GM12892 (cell line): Measurements from ENCODE around the gene DUSP19.

ENCODE experiments used
- DNase-seq: peaks from one replicate; pipeline ENCODE4 v3.0.0; 2011; ENCODE audit not compliant: insufficient read length
- FAIRE-seq: peaks from 2 replicates; lab custom pipeline; 2011; peaks lifted over from hg19 to GRCh38; lab: Jason Lieb, UNC
- POLR2A ChIP-seq: IDR thresholded peaks from 2 replicates; pipeline ENCODE4 v1.6.1; 2011; ENCODE audit warnings: low read depth, low read length, control low read depth
- POLR2AphosphoS5 ChIP-seq: IDR thresholded peaks from 2 replicates; pipeline ENCODE4 v1.6.1; 2011; ENCODE audit warnings: low read depth, low read length, control low read depth
- TAF1 ChIP-seq: IDR thresholded peaks from 2 replicates; pipeline ENCODE4 v1.6.1; 2011; ENCODE audit warnings: low read depth, mild to moderate bottlenecking, control low read depth, low read length, borderline replicate concordance

Gene DUSP19

DNA sequence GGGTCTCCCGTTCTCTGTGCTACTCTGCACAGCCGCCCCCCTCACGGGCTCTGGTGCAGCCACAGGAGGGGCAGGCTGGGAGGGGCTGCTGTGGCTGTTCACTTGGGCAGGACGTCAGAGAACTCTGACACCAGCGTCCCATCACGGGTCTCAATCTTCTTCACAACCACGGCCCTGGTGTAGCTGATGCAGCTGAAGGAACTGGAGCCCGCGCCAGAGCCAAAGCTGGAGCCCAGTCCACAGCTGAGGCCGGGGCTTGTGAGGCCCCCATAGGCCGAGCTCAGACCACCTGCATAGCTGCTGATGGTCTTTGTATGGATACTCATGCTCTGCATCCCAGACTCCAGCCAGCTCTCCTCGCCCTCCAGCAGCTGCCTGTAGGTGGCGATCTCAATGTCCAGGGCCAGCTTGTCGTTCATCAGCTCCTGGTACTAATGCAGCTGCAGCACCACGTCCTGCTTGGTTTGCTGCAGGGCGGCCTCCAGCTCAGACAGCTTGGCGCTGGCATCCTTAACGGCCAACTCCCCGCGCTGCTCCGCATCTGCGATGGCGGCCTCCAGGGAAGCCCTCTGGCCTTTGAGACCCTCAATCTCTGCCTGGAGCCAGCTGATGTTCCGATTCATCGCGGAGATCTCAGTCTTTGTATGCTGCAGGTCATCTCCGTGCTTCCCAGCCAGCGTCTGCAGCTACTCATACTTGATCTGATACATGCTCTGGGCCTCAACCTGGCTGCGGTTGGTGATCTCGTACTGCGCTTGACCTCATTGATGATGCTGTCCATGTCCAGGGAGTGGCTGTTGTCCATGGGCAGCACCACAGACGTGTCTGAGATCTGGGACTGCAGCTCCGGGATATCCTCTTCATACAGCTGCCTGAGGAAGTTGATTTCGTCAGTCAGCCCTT lies 7.4 kb upstream of the DUSP19 start:
- no peak for FAIRE-seq
- TF ChIP-seq TAF1 (no peak), POLR2A (no peak), POLR2AphosphoS5 (no peak)
- DNase-seq: no peak

DNA sequence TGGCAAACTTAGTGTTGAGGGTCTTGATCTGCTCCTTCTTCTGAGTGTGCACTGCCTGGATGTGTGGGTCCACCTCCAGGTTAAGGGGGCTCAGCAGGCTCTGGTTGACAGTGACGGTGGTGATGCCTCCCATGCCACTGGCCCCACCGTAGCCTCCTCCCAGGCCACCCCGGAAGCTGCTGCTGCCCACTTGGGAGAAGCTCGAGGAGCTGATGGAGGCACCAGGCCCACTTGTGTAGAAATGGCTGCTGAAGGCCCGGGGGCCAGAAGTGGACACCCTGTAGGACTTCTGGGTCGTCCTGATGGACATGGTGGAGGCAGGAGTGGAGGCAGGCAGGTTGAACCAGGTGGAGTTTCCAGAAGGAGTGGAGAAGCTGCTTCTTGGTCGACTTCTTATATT lies 6.4 kb upstream of the DUSP19 start:
- DNase-seq (no peak), FAIRE-seq (no peak)
- TF ChIP-seq TAF1 (no peak), POLR2A (no peak), POLR2AphosphoS5 (no peak)

DNA sequence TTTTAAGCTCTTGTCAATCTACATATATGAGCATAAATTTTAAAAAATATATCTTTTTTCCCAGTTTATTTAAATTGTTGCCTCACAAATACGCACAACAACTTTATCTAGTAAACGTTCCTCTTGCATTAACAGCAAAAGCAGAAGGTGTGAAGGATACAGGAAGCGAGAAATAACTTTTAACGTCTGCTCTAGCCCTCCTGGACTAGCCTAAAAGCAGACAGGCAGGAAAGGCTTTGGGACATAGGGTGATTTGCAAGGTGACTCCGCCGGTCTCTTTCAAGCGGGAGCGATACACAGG lies 434 bp upstream of the DUSP19 start:
- peak; percentile 17 for FAIRE-seq
- TF ChIP-seq TAF1 (no peak), POLR2A (no peak), POLR2AphosphoS5 (no peak)
- DNase-seq: no peak

DNA sequence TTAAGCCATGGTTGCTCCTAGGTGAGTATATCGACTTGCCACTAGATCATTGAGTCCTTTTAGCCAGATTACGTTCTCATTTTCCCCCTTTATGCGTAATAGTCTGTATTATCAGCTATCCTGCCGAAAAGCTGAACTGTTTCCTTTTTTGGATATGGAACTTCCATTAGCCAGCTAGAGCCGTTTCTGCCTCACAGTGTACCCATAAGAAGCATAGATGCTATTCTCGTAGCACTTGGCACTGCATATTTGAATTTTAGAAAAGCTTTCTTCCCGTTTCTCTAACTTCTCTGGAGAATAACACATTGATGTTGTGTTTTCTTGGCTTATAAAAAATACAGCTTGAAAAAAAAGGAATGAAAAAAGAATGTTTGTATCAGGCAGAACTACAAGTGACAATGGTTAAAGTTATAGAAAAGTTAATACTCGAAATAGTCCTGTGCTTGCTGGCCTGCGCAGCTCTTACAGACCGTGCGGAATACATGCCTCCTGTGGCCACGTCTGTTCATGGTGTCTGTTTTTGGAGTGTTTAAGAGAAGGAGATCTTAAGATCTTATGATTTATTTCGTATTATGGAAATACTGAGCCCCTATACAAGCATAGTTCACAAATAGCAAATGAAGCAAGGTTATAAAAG lies 710 bp downstream of the DUSP19 start:
- TF ChIP-seq POLR2A: no peak
- DNase-seq: no peak
- no peak for FAIRE-seq

DNA sequence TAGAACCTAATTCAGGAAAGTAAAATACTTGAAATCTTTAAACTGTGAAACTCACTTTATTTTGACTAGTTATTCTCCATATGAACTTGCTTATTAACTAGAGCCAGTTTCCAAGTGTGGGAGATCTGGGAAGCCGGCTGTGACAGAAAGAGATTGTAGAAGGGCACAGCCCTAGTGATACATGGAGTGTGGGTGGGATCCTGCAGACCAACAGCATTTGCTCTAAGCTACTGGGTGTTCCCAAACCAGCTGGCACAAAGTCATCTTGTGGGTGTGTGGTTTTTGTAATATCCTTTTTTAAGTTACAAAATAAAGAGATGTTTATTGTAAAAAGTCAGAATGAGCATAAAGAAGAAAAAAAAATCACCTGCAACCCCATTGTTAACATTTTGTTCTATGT lies 3.4 kb downstream of the DUSP19 start:
- FAIRE-seq (no peak), DNase-seq (no peak)
- no peak for TF ChIP-seq POLR2AphosphoS5

DNA sequence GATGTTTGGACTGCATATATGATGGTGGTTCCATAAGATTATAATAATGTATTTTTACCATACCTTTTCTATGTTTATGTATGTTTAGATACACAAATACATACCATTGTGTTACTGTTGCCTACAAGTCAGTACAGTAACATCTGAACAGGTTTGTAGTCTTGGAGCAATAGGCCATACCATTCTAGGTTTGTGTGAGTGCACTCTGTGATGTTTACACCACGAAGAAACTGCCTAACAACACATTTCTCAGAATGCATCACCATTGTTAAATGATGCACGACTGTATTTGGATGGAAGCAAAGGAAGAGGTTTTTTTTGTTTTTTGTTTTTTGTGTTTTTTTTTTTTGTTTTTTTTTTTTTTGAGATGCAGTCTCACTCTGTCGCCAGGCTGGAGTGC lies 9.5 kb downstream of the DUSP19 start:
- TF ChIP-seq POLR2AphosphoS5 (no peak), TAF1 (no peak), POLR2A (no peak)
- DNase-seq (no peak), FAIRE-seq (no peak)

DNA sequence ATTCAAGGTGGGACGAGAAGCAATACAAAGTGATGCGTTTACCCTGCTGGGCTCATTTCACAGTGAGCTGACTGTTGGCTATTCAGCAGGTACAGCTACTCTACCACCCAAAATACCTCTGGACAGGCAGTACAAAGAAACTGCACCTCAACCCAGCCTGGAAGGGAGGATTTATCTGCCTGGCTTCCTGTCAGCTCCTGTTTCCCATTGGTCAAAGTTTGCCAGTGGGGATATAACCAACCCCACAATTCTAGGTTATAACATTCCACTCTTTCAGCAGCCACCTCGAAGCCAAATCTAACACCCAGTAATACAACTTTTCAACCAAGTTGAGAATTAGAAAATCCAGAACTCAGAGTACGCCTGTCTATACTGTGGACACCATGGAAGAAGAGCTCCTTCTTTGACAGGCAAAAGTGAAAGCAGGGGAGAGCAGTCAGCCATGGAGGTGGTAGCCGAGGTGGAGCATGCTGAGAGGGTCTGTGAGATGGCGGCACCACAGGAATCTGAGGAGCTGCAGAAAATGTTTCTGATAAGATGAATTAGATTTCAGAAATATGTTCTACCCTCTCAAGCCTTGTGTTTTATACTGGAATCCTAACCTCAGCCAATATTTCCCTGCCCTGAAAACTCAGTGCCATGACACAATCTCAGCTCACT lies 10.8 kb downstream of the DUSP19 start:
- no peak for TF ChIP-seq TAF1
- TF ChIP-seq POLR2A: no peak
- TF ChIP-seq POLR2AphosphoS5: no peak
- no peak for FAIRE-seq
- no peak for DNase-seq

DNA sequence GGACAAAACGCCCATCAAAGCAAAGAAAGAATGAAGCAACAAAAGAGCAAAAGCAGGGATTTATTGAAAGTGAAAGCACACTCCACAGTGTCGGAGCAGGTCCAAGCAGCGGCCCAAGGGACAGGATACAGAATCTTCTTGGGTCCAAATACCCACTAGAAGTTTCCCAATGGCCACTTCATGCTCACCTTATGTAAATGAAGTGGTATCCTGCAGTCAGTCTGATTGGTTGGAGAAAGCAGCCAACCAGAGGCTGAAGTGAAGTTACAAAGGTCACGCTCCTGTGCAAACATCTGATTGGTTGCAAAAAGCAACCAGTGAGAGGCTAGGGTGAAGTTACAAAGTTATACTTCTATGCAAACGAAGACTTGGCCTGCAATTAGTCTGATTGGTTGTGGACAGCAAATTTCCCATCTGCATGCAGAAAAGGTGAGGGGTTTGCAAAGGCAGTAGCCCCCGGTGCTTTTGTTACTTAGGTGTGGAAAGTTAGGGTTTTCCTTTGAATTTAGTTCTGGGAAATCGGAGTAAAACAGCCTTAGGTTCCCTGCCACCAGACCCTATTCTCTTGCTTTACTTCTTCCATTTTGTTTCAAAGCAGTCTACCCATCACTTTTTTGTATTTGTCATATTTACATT lies 12.9 kb downstream of the DUSP19 start:
- DNase-seq: no peak
- no peak for FAIRE-seq
- TF ChIP-seq POLR2AphosphoS5 (no peak), POLR2A (no peak), TAF1 (no peak)

DNA sequence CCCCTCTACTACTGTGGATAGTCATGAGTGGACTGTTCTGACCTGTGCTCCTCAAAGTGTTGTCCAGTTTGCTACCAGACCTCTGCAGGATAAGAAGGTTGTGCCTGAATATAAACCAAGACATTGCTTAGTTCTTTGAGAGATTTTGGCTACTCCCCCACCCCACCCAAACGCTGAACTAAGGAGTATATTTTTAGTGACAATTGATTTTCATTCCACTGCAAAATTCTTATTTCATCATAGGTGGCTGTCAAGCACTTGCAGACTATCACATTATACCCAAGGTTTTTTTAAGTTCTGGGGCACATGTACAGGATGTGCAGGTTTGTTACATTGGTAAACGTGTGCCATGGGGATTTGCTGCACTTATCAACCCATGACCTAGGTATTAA lies 13.4 kb downstream of the DUSP19 start:
- no peak for FAIRE-seq
- no peak for DNase-seq
- TF ChIP-seq TAF1 (no peak), POLR2AphosphoS5 (no peak), POLR2A (no peak)

DNA sequence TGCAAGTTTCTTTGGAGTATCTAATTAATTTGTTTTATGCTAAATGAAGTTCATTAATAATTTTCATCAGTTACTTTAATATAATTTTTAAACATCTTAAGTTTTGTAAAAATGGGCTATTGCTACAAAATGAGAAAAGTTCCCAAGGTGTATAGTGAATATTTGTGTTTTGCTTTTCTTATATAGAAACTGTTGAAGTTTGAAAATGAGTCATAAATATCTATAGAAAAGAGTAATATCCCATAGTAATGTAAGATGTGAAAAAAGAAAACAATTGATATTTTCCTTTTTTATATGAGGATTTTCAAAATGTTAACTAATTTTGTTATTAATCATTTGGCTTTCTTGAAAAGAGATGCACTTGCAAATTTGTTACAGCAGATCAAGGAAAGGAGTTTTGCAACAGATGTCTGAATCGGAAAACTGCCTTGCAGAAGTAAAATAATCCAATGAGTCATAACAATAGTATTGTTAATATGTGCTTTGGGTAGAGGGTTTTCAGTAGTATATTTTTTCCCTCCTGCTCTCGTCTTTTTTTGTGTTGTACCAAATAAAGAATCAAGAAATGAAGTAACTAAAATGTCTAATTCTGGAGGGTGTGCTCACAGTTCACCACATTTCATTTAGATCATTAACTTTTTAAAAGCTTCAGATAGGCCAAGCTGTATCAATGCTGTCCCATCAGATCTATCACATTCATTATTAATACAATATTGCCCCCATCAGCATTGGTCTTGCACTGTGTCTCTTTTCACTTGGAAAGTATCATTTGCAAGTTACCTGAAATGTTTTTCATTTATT lies 15.5 kb downstream of the DUSP19 start:
- DNase-seq (no peak), FAIRE-seq (peak; percentile 40)
- TF ChIP-seq POLR2A (no peak), TAF1 (no peak), POLR2AphosphoS5 (no peak)

DNA sequence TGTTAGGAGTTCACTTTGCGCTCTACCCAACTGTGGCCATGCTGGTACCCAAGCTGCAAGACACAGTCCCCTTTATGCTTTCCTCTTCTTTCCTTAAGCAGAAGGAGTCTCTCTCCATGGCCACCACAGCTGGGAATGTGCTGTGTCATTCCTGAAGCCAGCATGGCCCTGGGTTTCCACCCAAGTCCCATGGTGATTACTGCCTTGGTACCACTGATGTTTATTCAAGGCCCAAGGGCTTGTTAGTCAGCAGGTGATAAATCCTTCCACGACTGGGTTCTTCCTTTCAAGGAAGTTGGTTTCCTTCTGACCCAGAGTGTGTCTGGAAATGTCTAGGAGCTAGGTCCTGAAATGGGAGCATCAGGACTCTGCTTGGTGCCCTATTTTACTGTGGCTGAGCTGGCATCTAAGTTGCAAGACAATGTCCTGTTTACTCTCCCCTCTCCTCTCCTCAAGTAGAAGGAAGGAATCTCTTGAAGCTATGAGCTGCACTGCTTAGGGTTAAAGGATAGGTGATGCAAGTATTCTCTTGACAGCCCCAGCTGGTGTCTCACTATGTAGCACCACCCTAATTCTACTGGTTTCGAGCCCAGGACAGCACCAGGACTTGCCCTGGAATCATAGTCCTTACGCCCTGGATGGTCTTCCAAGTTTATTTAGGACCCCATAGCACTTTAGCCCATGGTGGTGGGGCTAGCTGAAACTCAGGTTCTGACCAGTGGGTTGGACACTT lies 27.0 kb downstream of the DUSP19 start:
- FAIRE-seq: no peak
- DNase-seq: no peak
- TF ChIP-seq POLR2A (no peak), POLR2AphosphoS5 (no peak)
